Kidney tubule cell (primary cell): ENCODE results near the gene ANKRD42.

Experiments
- DNase-seq: peaks from one replicate; pipeline ENCODE4 v3.0.0-alpha.2; 2018; ENCODE audit warnings: low spot score

Gene ANKRD42

GRCh38 chr11:83172551-83172950, 21.0 kb upstream of the ANKRD42 start:
- DNase-seq, result no peak

GRCh38 chr11:83174008-83174407, 19.5 kb upstream of the ANKRD42 start:
- no peak for DNase-seq

GRCh38 chr11:83175815-83176214, 17.7 kb upstream of the ANKRD42 start:
- no peak for DNase-seq

- no peak for DNase-seq
These were observed 11.7 kb upstream of the ANKRD42 start for GRCh38 chr11:83181815-83182214.

GRCh38 chr11:83185767-83186166, 7.7 kb upstream of the ANKRD42 start:
- DNase-seq, result no peak

- DNase-seq, result no peak
These were observed 6.0 kb upstream of the ANKRD42 start for GRCh38 chr11:83187465-83187864.

GRCh38 chr11:83191491-83191890, 2.0 kb upstream of the ANKRD42 start:
- no peak for DNase-seq

- DNase-seq, result no peak
These were observed 1.5 kb upstream of the ANKRD42 start for GRCh38 chr11:83191986-83192385.

- DNase-seq, result no peak
These were observed 786 bp upstream of the ANKRD42 start for GRCh38 chr11:83192606-83193245.

- DNase-seq, result peak; percentile 81
These were observed 1.0 kb downstream of the ANKRD42 start for GRCh38 chr11:83194281-83195142.

- peak; percentile 36 for DNase-seq
These were observed 1.6 kb downstream of the ANKRD42 start for GRCh38 chr11:83195143-83195466.

- no peak for DNase-seq
These were observed 2.1 kb downstream of the ANKRD42 start for GRCh38 chr11:83195649-83196048.

- DNase-seq, result no peak
These were observed 6.5 kb downstream of the ANKRD42 start for GRCh38 chr11:83200035-83200434.

GRCh38 chr11:83205608-83206185, 12.2 kb downstream of the ANKRD42 start:
- DNase-seq, result no peak

- DNase-seq, result no peak
These were observed 12.7 kb downstream of the ANKRD42 start for GRCh38 chr11:83206221-83206620.

GRCh38 chr11:83206771-83207382, 13.4 kb downstream of the ANKRD42 start:
- peak; percentile 11 for DNase-seq

GRCh38 chr11:83219095-83219494, 25.6 kb downstream of the ANKRD42 start:
- DNase-seq, result no peak

GRCh38 chr11:83220260-83220659, 26.7 kb downstream of the ANKRD42 start:
- no peak for DNase-seq

GRCh38 chr11:83221694-83222093, 28.2 kb downstream of the ANKRD42 start:
- no peak for DNase-seq

GRCh38 chr11:83222499-83222898, 29.0 kb downstream of the ANKRD42 start:
- DNase-seq, result peak; percentile 24

- DNase-seq, result no peak
These were observed 29.9 kb downstream of the ANKRD42 start for GRCh38 chr11:83223457-83223856.

GRCh38 chr11:83235825-83236224, 42.3 kb downstream of the ANKRD42 start:
- DNase-seq, result no peak

- no peak for DNase-seq
These were observed 44.6 kb downstream of the ANKRD42 start for GRCh38 chr11:83238111-83238510.
